AG04449 (cell line): ENCODE measurements around the gene RIOK2.
"Not testable (repeated sequence)": the region's sequence is repeated elsewhere in the genome, so short reads cannot be mapped to it uniquely, and the experiment has no call there.

Experiments used
- CTCF ChIA-PET: fragments of 350-600 bp; formaldehyde crosslinking; extraction: SDS; loops from one replicate; lab custom pipeline; 2021; ENCODE audit warnings: antibody characterized with exemption; lab: Yijun Ruan, JAX
- POLR2A ChIA-PET: fragments of 400-600, 350-600 bp; formaldehyde crosslinking; extraction: SDS; loops from one replicate; lab custom pipeline; 2020; ENCODE audit warnings: antibody characterized with exemption, inconsistent platforms; lab: Yijun Ruan, JAX
- DNase-seq: peaks from one replicate; pipeline ENCODE4 v3.0.0-alpha.2; 2010; ENCODE audit warnings: low read depth, low spot score
- H3K4me3 ChIP-seq: 2 replicates; pipeline ENCODE4 v1.5.1; 2011; ENCODE audit warnings: low read depth, mild to moderate bottlenecking, control low read depth, low read length
- CTCF ChIP-seq: IDR thresholded peaks from one replicate; pipeline ENCODE4 v1.5.1; 2011; ENCODE audit warnings: mild to moderate bottlenecking, moderate library complexity, low read length, control low read depth, inconsistent platforms; ENCODE audit not compliant: insufficient read depth; ENCODE audit errors: missing control alignments

RIOK2 gene

GRCh38 chr5:97181856-97182545, 1.0 kb downstream of the RIOK2 start:
- no peak for TF ChIP-seq CTCF
- H3K4me3 ChIP-seq, result peak overlapping the region; percentile 74
- CTCF ChIA-PET, result interaction anchor here (0.6 to 3.2 kb wide), 6 partner anchors 19 to 1589 kb away, joined by 3 to 16 read pairs (median 4); no protein-coding TSS in a partner anchor

DNA sequence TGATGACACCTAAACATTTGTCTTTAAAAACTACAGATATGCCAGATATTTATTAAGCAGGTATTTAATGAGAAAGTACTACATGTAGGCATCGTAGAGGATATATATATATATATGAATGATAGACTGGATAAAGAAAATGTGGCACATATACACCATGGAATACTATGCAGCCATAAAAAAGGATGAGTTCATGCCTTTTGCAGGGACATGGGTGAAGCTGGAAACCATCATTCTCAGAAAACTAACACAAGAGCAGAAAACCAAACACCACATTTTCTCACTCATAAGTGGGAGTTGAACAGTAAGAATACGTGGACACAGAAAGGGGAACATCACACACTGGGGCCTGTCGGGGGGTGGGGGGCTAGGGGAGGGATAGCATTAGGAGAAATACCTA, 3.6 kb downstream of the RIOK2 start:
- CTCF ChIA-PET, result interaction anchor here (1.3 to 3.2 kb wide), 2 partner anchors 16 to 1589 kb away, joined by 5 to 16 read pairs; no protein-coding TSS in a partner anchor
- H3K4me3 ChIP-seq, POLR2A ChIA-PET, DNase-seq: not testable (repeated sequence)

More at GRCh38 chr5:97181856-97182545, 1.0 kb downstream of the RIOK2 start:
- DNase-seq, result no peak
- POLR2A ChIA-PET, result interaction anchor here (0.7 kb wide), 1 partner anchor 1487 kb away, joined by 3 read pairs; no protein-coding TSS in a partner anchor

- no peak for DNase-seq
- H3K4me3 ChIP-seq, result no peak overlapping the region
- no peak for TF ChIP-seq CTCF
- CTCF ChIA-PET, result interaction anchor here (0.8 kb wide), 1 partner anchor 11 kb away, joined by 5 read pairs; no protein-coding TSS in a partner anchor
- POLR2A ChIA-PET, result no interaction called here
Measured at GRCh38 chr5:97172227-97172626, 10.8 kb downstream of the RIOK2 start.

DNA sequence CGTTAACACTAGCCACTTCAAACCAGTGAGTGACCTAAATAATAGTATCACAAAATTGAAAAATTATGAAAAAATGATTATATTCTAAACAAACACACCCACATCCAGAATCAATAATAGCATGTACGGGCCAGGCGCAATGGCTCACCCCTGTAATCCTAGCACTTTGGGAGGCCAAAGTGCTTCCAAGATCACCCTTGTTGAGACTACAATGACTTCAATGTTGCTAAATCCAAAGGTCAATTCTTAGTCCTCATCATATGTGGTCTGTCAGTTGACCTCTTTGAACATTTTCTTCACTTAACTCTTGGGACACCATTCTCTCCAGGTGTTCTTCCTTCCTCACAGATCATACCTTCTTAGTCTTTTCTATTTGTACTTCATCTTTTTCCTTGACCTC, 11.3 kb downstream of the RIOK2 start:
- no peak for TF ChIP-seq CTCF
- H3K4me3 ChIP-seq, result no peak overlapping the region
- CTCF ChIA-PET, result interaction anchor here (0.8 to 1.0 kb wide), 2 partner anchors 10 kb away, joined by 5 to 7 read pairs; no protein-coding TSS in a partner anchor
- POLR2A ChIA-PET, result no interaction called here
- DNase-seq, result no peak

DNA sequence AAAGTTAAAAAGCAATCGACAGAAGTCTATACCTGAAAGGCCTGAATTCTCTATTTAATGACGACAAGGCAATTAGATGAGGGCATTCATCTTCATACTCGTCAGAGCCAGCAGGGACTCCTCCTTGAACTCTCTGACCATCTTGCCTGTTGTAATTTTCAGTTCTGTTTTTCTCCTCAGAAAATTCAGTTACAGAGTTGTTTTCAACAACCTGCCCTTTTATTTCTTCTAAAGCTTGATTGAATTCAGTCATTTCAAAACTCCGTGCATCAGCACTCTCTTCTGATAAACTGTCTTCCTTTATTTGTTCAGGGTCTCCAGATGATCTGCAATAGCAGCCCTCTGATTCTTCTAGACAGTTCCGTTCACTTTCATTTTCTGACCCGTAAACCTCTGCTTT, 15.6 kb downstream of the RIOK2 start:
- DNase-seq, result no peak
- POLR2A ChIA-PET, result no interaction called here
- no peak overlapping the region for H3K4me3 ChIP-seq
- TF ChIP-seq CTCF, result no peak
- CTCF ChIA-PET, result interaction anchor here (12.3 kb wide), 1 partner anchor 300 kb away, joined by 194 read pairs; no protein-coding TSS in a partner anchor

DNA sequence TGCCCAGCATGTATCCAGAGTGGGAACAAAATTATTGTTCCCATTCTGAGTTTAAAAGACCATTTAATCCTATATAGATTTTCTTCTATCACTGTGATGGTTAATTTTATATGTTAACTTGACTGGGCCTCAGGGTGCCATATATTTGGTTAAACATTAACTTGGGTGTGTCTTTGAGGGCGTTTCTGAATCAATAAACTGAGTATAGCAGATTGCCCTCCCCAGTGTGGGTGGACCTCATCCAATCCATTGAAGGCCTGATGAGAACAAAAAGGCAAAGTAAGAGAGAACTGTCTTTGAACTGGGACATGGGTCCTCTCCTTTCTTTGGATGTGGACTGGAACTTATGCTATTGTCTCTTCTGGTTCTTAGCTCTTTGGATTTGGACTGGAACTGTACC, 17.3 kb downstream of the RIOK2 start:
- H3K4me3 ChIP-seq, result no peak overlapping the region
- DNase-seq, result no peak
- no peak for TF ChIP-seq CTCF
- POLR2A ChIA-PET, result no interaction called here
- CTCF ChIA-PET, result interaction anchor here (1.2 to 12.3 kb wide), 6 partner anchors 15 to 1662 kb away, joined by 3 to 194 read pairs (median 67); no protein-coding TSS in a partner anchor

GRCh38 chr5:97164846-97165245, 18.2 kb downstream of the RIOK2 start:
- no peak for TF ChIP-seq CTCF
- H3K4me3 ChIP-seq, result no peak overlapping the region
- DNase-seq, result no peak
- ChIA-PET CTCF (interaction anchor here (0.6 to 12.3 kb wide), 17 partner anchors 9 to 1667 kb away, joined by 3 to 194 read pairs (median 4); no protein-coding TSS in a partner anchor), POLR2A (no interaction called here)
